ENCODE data around the gene KHDC1. TPM values are rescaled to one million over a fixed set of nuclear protein-coding genes. Genes with fewer than 3 reads are reported as not detected.
A peak's percentile ranks its signal among the peaks of the same experiment; 100 is the strongest.

KHDC1 gene
- total and polyA plus RNA-seq, 2 of the 8 experiments (the other 6 are each of a cell fraction or from before 2014, with no cell fraction given): 4.3 to 7.3 TPM

DNA sequence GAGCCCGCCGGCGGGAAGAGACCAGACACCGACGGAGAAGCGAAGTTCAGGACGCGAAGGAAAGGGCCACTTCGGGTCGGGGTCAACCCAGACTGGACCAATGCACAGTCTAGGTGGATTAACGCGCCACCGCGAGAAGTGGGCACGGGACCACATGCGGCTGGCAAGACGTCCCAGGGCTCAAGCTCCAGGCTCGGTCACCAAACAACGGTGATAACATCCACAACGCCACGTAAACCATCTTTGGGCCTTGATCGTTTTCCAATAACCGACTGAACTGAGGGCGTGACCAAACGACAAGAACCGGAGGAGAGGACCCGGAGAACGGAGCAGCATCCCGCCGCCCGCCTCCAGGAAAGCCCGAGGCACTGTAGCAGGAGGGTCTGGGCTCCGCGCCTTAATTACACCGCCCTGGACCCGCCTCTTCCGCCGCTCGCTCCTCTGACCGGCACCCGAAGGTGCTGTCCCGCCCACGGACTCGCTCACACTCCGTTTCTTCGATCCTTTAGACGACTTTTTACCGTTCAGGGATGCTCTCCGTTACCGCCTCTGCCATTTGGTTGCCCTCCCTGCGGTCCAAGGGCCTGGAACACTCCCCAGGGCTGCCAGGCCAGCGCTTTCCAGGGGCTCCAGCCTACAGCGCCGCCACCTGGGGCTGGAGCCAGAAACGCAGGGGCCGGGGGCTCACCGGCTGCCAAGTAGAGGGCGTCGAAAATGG is 46.9 kb upstream of the KHDC1 start (continued):
- TF ChIP-seq RBBP5 (IDR thresholded peaks at IDR 0.05; ENCODE audit: borderline replicate concordance, low read depth, low read length): 0 out of 2 replicates have a peak, but pooled peaks have one; percentile 9
- TF ChIP-seq KDM4A (IDR thresholded peaks at IDR 0.05; ENCODE audit: low read depth, low read length, severe bottlenecking): peak; percentile 80
- no peak for TF ChIP-seq POU5F1 (IDR thresholded peaks at IDR 0.05; ENCODE audit: low read depth, low read length)
- no peak for TF ChIP-seq SP4 (IDR thresholded peaks at IDR 0.05; ENCODE audit: low read length)
- TF ChIP-seq SIX5 (IDR thresholded peaks at IDR 0.05; ENCODE audit: low read depth, low read length): no peak
- no peak for TF ChIP-seq BRCA1 (IDR thresholded peaks at IDR 0.05; ENCODE audit: low read depth, low read length)
- 0 out of 2 replicates have a peak, but pooled peaks have one; percentile 49 for TF ChIP-seq PHF8 (conservative IDR thresholded peaks at IDR 0.05; ENCODE audit: low read depth, low read length)

All from H1 (cell line).